ENCODE measurements around the gene ITPR3.

The ITPR3 gene

GRCh38 chr6:33670971-33671743, 50.0 kb downstream of the ITPR3 start:
- no peak for TF ChIP-seq CTCF (IDR thresholded peaks at IDR 0.05; ENCODE audit: insufficient read depth, low read depth, low read length, missing control alignments)
- H3K4me3 ChIP-seq (ENCODE audit: low read depth, low read length): no peak overlapping the region
- DNase-seq (ENCODE audit: low read depth): no peak

- DNase-seq (ENCODE audit: low read depth): no peak
- H3K4me3 ChIP-seq (ENCODE audit: low read depth, low read length): no peak overlapping the region
- no peak for TF ChIP-seq CTCF (IDR thresholded peaks at IDR 0.05; ENCODE audit: insufficient read depth, low read depth, low read length, missing control alignments)
These were observed 50.6 kb downstream of the ITPR3 start for GRCh38 chr6:33671744-33672072.

GRCh38 chr6:33672808-33673207, 51.7 kb downstream of the ITPR3 start:
- TF ChIP-seq CTCF (IDR thresholded peaks at IDR 0.05; ENCODE audit: insufficient read depth, low read depth, low read length, missing control alignments): peak; percentile 46
- DNase-seq (ENCODE audit: low read depth): peak; percentile 55
- no peak overlapping the region for H3K4me3 ChIP-seq (ENCODE audit: low read depth, low read length)

- no peak for DNase-seq (ENCODE audit: low read depth)
- H3K4me3 ChIP-seq (ENCODE audit: low read depth, low read length): no peak overlapping the region
- no peak for TF ChIP-seq CTCF (IDR thresholded peaks at IDR 0.05; ENCODE audit: insufficient read depth, low read depth, low read length, missing control alignments)
These were observed 52.7 kb downstream of the ITPR3 start for GRCh38 chr6:33673851-33674250.

GRCh38 chr6:33675968-33676367, 54.8 kb downstream of the ITPR3 start:
- TF ChIP-seq CTCF (IDR thresholded peaks at IDR 0.05; ENCODE audit: insufficient read depth, low read depth, low read length, missing control alignments): no peak
- H3K4me3 ChIP-seq (ENCODE audit: low read depth, low read length): no peak overlapping the region
- no peak for DNase-seq (ENCODE audit: low read depth)

- DNase-seq (ENCODE audit: low read depth): no peak
- no peak for TF ChIP-seq CTCF (IDR thresholded peaks at IDR 0.05; ENCODE audit: insufficient read depth, low read depth, low read length, missing control alignments)
- H3K4me3 ChIP-seq (ENCODE audit: low read depth, low read length): no peak overlapping the region
These were observed 55.5 kb downstream of the ITPR3 start for GRCh38 chr6:33676416-33677142.

Data from GM12865 (cell line).